Liver (tissue), 9 donors: Measurements from ENCODE around the gene EVI2A. TPM values are rescaled to one million over a fixed set of nuclear protein-coding genes. Genes with fewer than 3 reads are reported as not detected.

Experiments used
- DNase-seq: peaks from one replicate; pipeline ENCODE4 v3.0.0-alpha.2; 2017; ENCODE audit warnings: low spot score
- H3K27ac ChIP-seq, 2 donors: one replicate each; pipeline ENCODE4 v1.7.0; 2013; ENCODE audit warnings: inconsistent platforms in 2 of 2, low read length in 2 of 2, control low read depth in 1 of 2, low read depth in 1 of 2, mild to moderate bottlenecking in 1 of 2
- H3K27me3 ChIP-seq, 4 donors: one replicate each; pipeline versions ENCODE4 v1.6.1 to v1.7.0; 2013; ENCODE audit warnings: low read length in 3 of 4, inconsistent platforms in 1 of 4, mild to moderate bottlenecking in 1 of 4, moderate library complexity in 1 of 4; ENCODE audit not compliant: control insufficient read depth in 4 of 4, insufficient read depth in 4 of 4
- H3K36me3 ChIP-seq, 4 donors: one replicate each; pipeline versions ENCODE4 v1.6.1 to v1.7.0; 2013; ENCODE audit warnings: low read length in 3 of 4, mild to moderate bottlenecking in 3 of 4, low read depth in 1 of 4, moderate library complexity in 1 of 4; ENCODE audit not compliant: control insufficient read depth in 4 of 4, insufficient read depth in 3 of 4
- H3K4me1 ChIP-seq, 4 donors: one replicate each; pipeline versions ENCODE4 v1.6.1 to v1.7.0; 2013; ENCODE audit warnings: low read length in 3 of 4, mild to moderate bottlenecking in 3 of 4, moderate library complexity in 1 of 4; ENCODE audit not compliant: control insufficient read depth in 4 of 4, insufficient read depth in 4 of 4
- H3K4me3 ChIP-seq, 3 donors: one replicate each; pipeline versions ENCODE4 v1.6.1 to v1.7.0; 2013; ENCODE audit warnings: low read length in 3 of 3, control low read depth in 1 of 3, low read depth in 1 of 3, mild to moderate bottlenecking in 1 of 3
- H3K9ac ChIP-seq, 2 donors: one replicate each; pipeline ENCODE4 v1.7.0; 2013; ENCODE audit warnings: low read length in 2 of 2, mild to moderate bottlenecking in 2 of 2, moderate library complexity in 2 of 2, control low read depth in 1 of 2, low read depth in 1 of 2
- H3K9me3 ChIP-seq, 4 donors: one replicate each; pipeline versions ENCODE4 v1.6.1 to v1.7.0; 2013; ENCODE audit warnings: low read length in 3 of 4; ENCODE audit not compliant: control insufficient read depth in 4 of 4
- ATF3 ChIP-seq: IDR thresholded peaks from 2 replicates; pipeline ENCODE4 v1.6.1; 2016; ENCODE audit warnings: antibody characterized with exemption
- CTCF ChIP-seq: fragments of 150-350 bp; IDR thresholded peaks from 2 replicates; pipeline ENCODE4 v1.5.1; 2017; ENCODE audit warnings: improper control_type of control experiment, low read depth, low read length; ENCODE audit not compliant: missing input control
- EGR1 ChIP-seq, 2 donors: IDR thresholded peaks; 2 replicates each; pipeline ENCODE4 v1.6.1; 2016 to 2018; ENCODE audit warnings: antibody characterized with exemption in 2 of 2, low read depth in 2 of 2
- FOXA1 ChIP-seq: IDR thresholded peaks from 2 replicates; pipeline ENCODE4 v1.6.1; 2016; ENCODE audit warnings: antibody characterized with exemption
- FOXA2 ChIP-seq: IDR thresholded peaks from 2 replicates; pipeline ENCODE4 v1.6.1; 2016; ENCODE audit warnings: antibody characterized with exemption
- GABPA ChIP-seq, 2 donors: IDR thresholded peaks in 1 of 2; conservative IDR thresholded peaks in 1 of 2; 2 replicates each; pipeline ENCODE4 v1.6.1; 2016; ENCODE audit warnings: antibody characterized with exemption in 2 of 2, mild to moderate bottlenecking in 1 of 2, moderate library complexity in 1 of 2
- HNF4A ChIP-seq, 2 donors: conservative IDR thresholded peaks; 2 replicates each; pipeline ENCODE4 v1.6.1; 2016; ENCODE audit warnings: antibody characterized with exemption in 2 of 2, mild to moderate bottlenecking in 2 of 2
- HNF4G ChIP-seq: IDR thresholded peaks from 2 replicates; pipeline ENCODE4 v1.6.1; 2016; ENCODE audit warnings: antibody characterized with exemption
- JUND ChIP-seq, 2 donors: IDR thresholded peaks; 2 replicates each; pipeline ENCODE4 v1.6.1; 2016; ENCODE audit warnings: antibody characterized with exemption in 2 of 2
- MAX ChIP-seq: IDR thresholded peaks from 2 replicates; pipeline ENCODE4 v1.6.1; 2016; ENCODE audit warnings: antibody characterized with exemption
- NR2F2 ChIP-seq: IDR thresholded peaks from 2 replicates; pipeline ENCODE4 v1.6.1; 2016; ENCODE audit warnings: antibody characterized with exemption
- RAD21 ChIP-seq, 2 donors: IDR thresholded peaks; 2 replicates each; pipeline ENCODE4 v1.6.1; 2016; ENCODE audit warnings: antibody characterized with exemption in 2 of 2, mild to moderate bottlenecking in 2 of 2
- REST ChIP-seq: IDR thresholded peaks from 2 replicates; pipeline ENCODE4 v1.6.1; 2016; ENCODE audit warnings: antibody characterized with exemption, mild to moderate bottlenecking
- SP1 ChIP-seq: IDR thresholded peaks from 2 replicates; pipeline ENCODE4 v1.6.1; 2018; ENCODE audit warnings: antibody characterized with exemption, mild to moderate bottlenecking
- TAF1 ChIP-seq: conservative IDR thresholded peaks from 2 replicates; pipeline ENCODE4 v1.6.1; 2016; ENCODE audit warnings: antibody characterized with exemption, mild to moderate bottlenecking
- YY1 ChIP-seq: IDR thresholded peaks from 2 replicates; pipeline ENCODE4 v1.6.1; 2016; ENCODE audit warnings: antibody characterized with exemption, mild to moderate bottlenecking
- ZBTB33 ChIP-seq: IDR thresholded peaks from 2 replicates; pipeline ENCODE4 v1.6.1; 2016; ENCODE audit warnings: antibody characterized with exemption
- WGBS: extraction: QIAGEN DNeasy Blood & Tissue Kit; methylation state at CpG from one replicate; pipeline ENCODE4 v1.1.7; 2013; 5-methylcytosine and 5-hydroxymethylcytosine counted together
- polyA plus RNA-seq, 2 donors: library from polyadenylated mRNA; stranded (reverse) in 1 of 2; unstranded in 1 of 2; fragments of 200-250 nt in 1 of 2; fragments of >200 nt in 1 of 2; fragmentation: Nextera tagmentation in 1 of 2; extraction: Ambion mirVana in 1 of 2; gene quantifications; one replicate each; pipeline versions ENCODE4 v1.2.1 to v1.2.3, GENCODE V29; 2013 to 2015
- total RNA-seq, 2 donors: library from RNA; depleted of rRNA; stranded (reverse); fragments of >200 nt; gene quantifications; one replicate each; pipeline ENCODE4 v1.2.3, GENCODE V29; 2014
- donor health status: healthy.
- donor health status: healthy.
- donor health status: healthy.
- donor health status: healthy.
- donor health status: healthy.

Gene EVI2A
- total and polyA plus RNA-seq, 4 donors, result 1.1 to 2.8 (median 2.0) TPM

- H3K9me3 ChIP-seq, result no peaks in the 10 kb centered on the region
- WGBS, result 89% methylated on average over 1 of the region's 1 CpG
- H3K4me1 ChIP-seq, result no peaks in the 10 kb centered on the region
- peaks cover 0 to 1% (median 0%) of the 10 kb centered on the region in 4 donors for H3K36me3 ChIP-seq
- no peak for DNase-seq
- no peak overlapping the region for H3K9ac ChIP-seq
- TF ChIP-seq FOXA2 (no peak), JUND (IDR thresholded peaks at IDR 0.05) (no peak), MAX (no peak), RAD21 (IDR thresholded peaks at IDR 0.05) (no peak), ATF3 (no peak), REST (no peak), HNF4A (conservative IDR thresholded peaks at IDR 0.05) (no peak), YY1 (no peak), TAF1 (no peak), CTCF (no peak), NR2F2 (no peak), ZBTB33 (no peak), GABPA (IDR thresholded peaks at IDR 0.05 in 1 of 2, conservative IDR thresholded peaks at IDR 0.05 in 1 of 2) (no peak)
- no peak overlapping the region for H3K27ac ChIP-seq
- H3K27me3 ChIP-seq, result no peaks in the 10 kb centered on the region
- no peak overlapping the region for H3K4me3 ChIP-seq
Observed at GRCh38 chr17:31307640-31308039, 13.8 kb downstream of the EVI2A start.

GRCh38 chr17:31299624-31300023 lies 21.8 kb downstream of the EVI2A start:
- Histone ChIP-seq H3K9me3 (no peaks in the 10 kb centered on the region), H3K27ac (no peak overlapping the region), H3K4me1 (no peaks in the 10 kb centered on the region), H3K4me3 (no peak overlapping the region), H3K27me3 (no peaks in the 10 kb centered on the region), H3K9ac (no peak overlapping the region), H3K36me3 (peaks cover 0 to 2% (median 0%) of the 10 kb centered on the region in 4 donors)
- no peak for DNase-seq
- TF ChIP-seq YY1 (no peak), ZBTB33 (no peak), FOXA2 (no peak), SP1 (no peak), FOXA1 (no peak), EGR1 (IDR thresholded peaks at IDR 0.05; ENCODE audit: low read depth in 2 of 2) (no peak), HNF4A (conservative IDR thresholded peaks at IDR 0.05) (no peak), HNF4G (no peak), JUND (IDR thresholded peaks at IDR 0.05) (no peak), MAX (no peak), REST (no peak)
